HCT116 (cell line): ENCODE data around the gene KANSL1. TPM values are rescaled to one million over a fixed set of nuclear protein-coding genes. Genes with fewer than 3 reads are reported as not detected.

Experiments used
- ATAC-seq: fragments of 200-7000 bp; cut with Tn5 transposase; 2 replicates; pipeline ENCODE4 v1.9.1; 2020; ENCODE audit warnings: mild to moderate bottlenecking, moderate library complexity
- BruUV-seq: library from RNA; stranded (reverse); fragments of 400-500 nt; replicated peaks from 2 replicates; lab custom pipeline; 2021; lab: Mats Ljungman, UMichigan
- CTCF ChIA-PET: fragments of 300-600 bp; sonication (Branson Sonifier 250); formaldehyde crosslinking; loops from one replicate; lab custom pipeline; 2021; ENCODE audit warnings: antibody characterized with exemption; lab: Charles Lee
- POLR2A ChIA-PET: fragments of 300-600, 350-600 bp; sonication (Branson Sonifier 250); formaldehyde crosslinking; loops from one replicate; lab custom pipeline; 2021; ENCODE audit warnings: antibody characterized with exemption; lab: Charles Lee
- RAD21 ChIA-PET, 2 experiments: fragments of 300-600 bp; sonication (Branson Sonifier 250); formaldehyde crosslinking; loops; one replicate each; lab custom pipeline; 2023; ENCODE audit warnings: low total read pairs in 2 of 2; ENCODE audit not compliant: uncharacterized antibody in 2 of 2, unreplicated experiment in 2 of 2, low non-redundant PET in 1 of 2; lab: Charles Lee
- DNase-seq: peaks from one replicate; pipeline ENCODE4 v3.0.0-alpha.2; 2010; ENCODE audit warnings: low read depth, low spot score
- H2AFZ ChIP-seq: fragments of 200-600 bp; shearing (Covaris generic), sonication (generic); 2 replicates; pipeline ENCODE4 v1.6.1; 2017; ENCODE audit warnings: low read depth, mixed run types, mixed read lengths, antibody characterized with exemption, low read length; ENCODE audit not compliant: poor library complexity, severe bottlenecking
- H3K27ac ChIP-seq: 2 replicates; pipeline ENCODE4 v1.5.1; 2012; ENCODE audit warnings: low read depth, low read length
- H3K27me3 ChIP-seq: fragments of 200-600 bp; sonication (generic); 2 replicates; pipeline ENCODE4 v1.6.1; 2016; ENCODE audit warnings: mixed run types, low read length, mixed read lengths; ENCODE audit not compliant: insufficient read depth
- H3K36me3 ChIP-seq, 2 experiments: fragments of 200-500 bp in 1 of 2; fragments of 200-600 bp in 1 of 2; sonication (Bioruptor generic) in 1 of 2; sonication (generic) in 1 of 2; 2 replicates each; pipeline versions ENCODE4 v1.5.1 to v1.6.1; 2014 to 2016; ENCODE audit warnings: low read length in 2 of 2, inconsistent platforms in 1 of 2, mixed read lengths in 1 of 2, mixed run types in 1 of 2; ENCODE audit not compliant: insufficient read depth in 2 of 2, control insufficient read depth in 1 of 2
- H3K4me1 ChIP-seq, 2 experiments: fragments of 200-600 bp in 1 of 2; sonication (generic) in 1 of 2; 2 replicates each; pipeline versions ENCODE4 v1.5.1 to v1.6.1; 2012 to 2017; ENCODE audit warnings: low read length in 2 of 2, inconsistent platforms in 1 of 2, mild to moderate bottlenecking in 1 of 2, mixed read lengths in 1 of 2, mixed run types in 1 of 2, moderate library complexity in 1 of 2; ENCODE audit not compliant: insufficient read depth in 2 of 2, control insufficient read depth in 1 of 2
- H3K4me2 ChIP-seq: fragments of 200-600 bp; sonication (generic); 2 replicates; pipeline ENCODE4 v1.6.1; 2017; ENCODE audit warnings: mixed run types, low read length, mixed read lengths
- H3K4me3 ChIP-seq, 2 experiments: fragments of 200-600 bp in 1 of 2; sonication (generic) in 1 of 2; replicated peaks in 1 of 2; 2 replicates each; pipeline ENCODE4 v1.5.1; 2011 to 2016; ENCODE audit warnings: low read length in 2 of 2, control low read depth in 1 of 2, low read depth in 1 of 2, mild to moderate bottlenecking in 1 of 2, mixed read lengths in 1 of 2, mixed run types in 1 of 2
- H3K79me2 ChIP-seq: fragments of 200-600 bp; sonication (generic); 2 replicates; pipeline ENCODE4 v1.6.1; 2017; ENCODE audit warnings: mild to moderate bottlenecking, mixed run types, low read length, moderate library complexity, mixed read lengths; ENCODE audit not compliant: insufficient read depth
- H3K9ac ChIP-seq: fragments of 200-600 bp; sonication (generic); 2 replicates; pipeline ENCODE4 v1.6.1; 2016; ENCODE audit warnings: low read length, mixed read lengths
- H3K9me2 ChIP-seq: fragments of 200-600 bp; sonication (generic), shearing (Covaris generic); 2 replicates; pipeline ENCODE4 v1.6.1; 2017; ENCODE audit warnings: mixed run types, mild to moderate bottlenecking, moderate library complexity; ENCODE audit not compliant: insufficient read depth
- H3K9me3 ChIP-seq, 2 experiments: fragments of 200-500 bp in 1 of 2; fragments of 200-600 bp in 1 of 2; sonication (Bioruptor generic) in 1 of 2; sonication (generic) in 1 of 2; 2 replicates each; pipeline ENCODE4 v1.6.1; 2014 to 2017; ENCODE audit warnings: low read length in 2 of 2, mixed read lengths in 2 of 2, inconsistent platforms in 1 of 2, low read depth in 1 of 2, mild to moderate bottlenecking in 1 of 2, mixed run types in 1 of 2, moderate library complexity in 1 of 2; ENCODE audit not compliant: control insufficient read depth in 1 of 2, insufficient read depth in 1 of 2
- H4K20me1 ChIP-seq: fragments of 200-600 bp; sonication (generic), shearing (Covaris generic); 2 replicates; pipeline ENCODE4 v1.6.1; 2017; ENCODE audit warnings: mixed run types, mild to moderate bottlenecking, moderate library complexity; ENCODE audit not compliant: insufficient read depth
- CBX3 ChIP-seq: IDR thresholded peaks from 2 replicates; pipeline ENCODE4 v1.6.1; 2012; ENCODE audit warnings: low read depth
- CEBPB ChIP-seq: IDR thresholded peaks from 2 replicates; pipeline ENCODE4 v1.6.1; 2012; ENCODE audit warnings: low read depth
- EGR1 ChIP-seq: IDR thresholded peaks from 2 replicates; pipeline ENCODE4 v1.6.1; 2012; ENCODE audit warnings: low read depth
- ELF1 ChIP-seq: IDR thresholded peaks from 2 replicates; pipeline ENCODE4 v1.6.1; 2012; ENCODE audit warnings: low read depth, borderline replicate concordance
- EZH2 ChIP-seq: fragments of 200-600 bp; sonication (generic); IDR thresholded peaks from 2 replicates; pipeline ENCODE4 v1.6.1; 2017; ENCODE audit warnings: antibody characterized with exemption, mixed run types
- EZH2phosphoT487 ChIP-seq: fragments of 200-600 bp; IDR thresholded peaks from 2 replicates; pipeline ENCODE4 v1.6.1; 2018; ENCODE audit warnings: antibody characterized with exemption, borderline replicate concordance
- FOSL1 ChIP-seq: IDR thresholded peaks from 2 replicates; pipeline ENCODE4 v1.6.1; 2012; ENCODE audit warnings: low read depth
- POLR2A ChIP-seq: IDR thresholded peaks from 2 replicates; pipeline ENCODE4 v1.7.0; 2011; ENCODE audit warnings: borderline replicate concordance; ENCODE audit not compliant: insufficient read depth, insufficient read length; ENCODE audit errors: extremely low read depth
- POLR2AphosphoS5 ChIP-seq: IDR thresholded peaks from 2 replicates; pipeline ENCODE4 v1.6.1; 2011; ENCODE audit warnings: mild to moderate bottlenecking, low read depth, low read length, moderate library complexity
- SIN3A ChIP-seq: IDR thresholded peaks from 2 replicates; pipeline ENCODE4 v1.6.1; 2012; ENCODE audit warnings: low read depth
- SP1 ChIP-seq: IDR thresholded peaks from 2 replicates; pipeline ENCODE4 v1.6.1; 2012; ENCODE audit warnings: low read depth
- SRF ChIP-seq: IDR thresholded peaks from 2 replicates; pipeline ENCODE4 v1.6.1; 2012; ENCODE audit warnings: low read depth
- YY1 ChIP-seq: IDR thresholded peaks from 2 replicates; pipeline ENCODE4 v1.6.1; 2011; ENCODE audit warnings: low read length, low read depth, moderate library complexity, mild to moderate bottlenecking; ENCODE audit not compliant: insufficient replicate concordance; ENCODE audit errors: extremely low read depth
- ZNF274 ChIP-seq: fragments of 200-500 bp; sonication (Bioruptor generic); IDR thresholded peaks from 2 replicates; pipeline ENCODE4 v1.6.1; 2014; ENCODE audit warnings: mild to moderate bottlenecking, low read depth, low read length, inconsistent platforms
- intact Hi-C: fragments of 100-400 bp; cut with micrococcal nuclease; formaldehyde crosslinking; loops from 2 replicates; pipeline ENCODE4 v1.10.0; 2022
- total RNA-seq: library from RNA; stranded (reverse); gene quantifications from one replicate; pipeline ENCODE4 v1.2.1, GENCODE V29; 2021; ENCODE audit not compliant: unreplicated experiment
- TF ChIP-seq, protein P1 (sequence below): IDR thresholded peaks from 2 replicates; pipeline ENCODE4 v1.6.1; 2012
- TF ChIP-seq, protein P2 (sequence below): IDR thresholded peaks from 2 replicates; pipeline ENCODE4 v1.6.1; 2012

KANSL1 gene
- total RNA-seq, 1 experiment from 2014 or later, result 77.5 TPM

DNA sequence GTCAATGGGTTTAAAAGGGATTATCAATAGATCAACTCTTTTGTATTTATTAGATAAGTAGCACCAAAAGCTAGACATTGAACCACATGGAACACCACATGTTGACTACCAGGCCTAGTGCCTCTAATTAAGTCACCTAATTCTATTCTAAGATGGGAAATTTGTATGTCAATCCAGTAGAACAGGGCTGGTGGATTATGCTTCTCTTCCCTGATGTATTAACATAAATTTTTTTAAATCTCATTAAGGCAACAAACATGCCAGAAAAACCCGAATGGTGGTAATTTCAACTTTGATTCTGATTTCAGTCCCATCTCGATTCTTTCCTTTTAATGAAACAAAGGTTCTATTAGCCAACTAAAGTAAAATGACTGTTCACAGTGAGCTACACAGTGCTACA, 92.6 kb downstream of the KANSL1 start:
- H3K9ac ChIP-seq, result no peak overlapping the region
- H3K36me3 ChIP-seq, result no peaks in the 10 kb centered on the region
- H3K9me2 ChIP-seq, result no peaks in the 10 kb centered on the region
- no peak for DNase-seq
- no peaks in the 10 kb centered on the region for H3K9me3 ChIP-seq
- H3K4me1 ChIP-seq, result peaks cover 9 to 12% of the 10 kb centered on the region in 2 experiments; a peak in 2 of 4 replicates
- RAD21 ChIA-PET, result no interaction called here
- POLR2A ChIA-PET, result no interaction called here
- peaks cover 35% of the 10 kb centered on the region; the same call in 1 of the 2 replicates for H4K20me1 ChIP-seq
- no peak overlapping the region for H2AFZ ChIP-seq
- TF ChIP-seq SP1, result no peak
- no peak for TF ChIP-seq EZH2phosphoT487
- TF ChIP-seq ZNF274, result no peak
- TF ChIP-seq ELF1, result no peak
- TF ChIP-seq, protein P1, sequence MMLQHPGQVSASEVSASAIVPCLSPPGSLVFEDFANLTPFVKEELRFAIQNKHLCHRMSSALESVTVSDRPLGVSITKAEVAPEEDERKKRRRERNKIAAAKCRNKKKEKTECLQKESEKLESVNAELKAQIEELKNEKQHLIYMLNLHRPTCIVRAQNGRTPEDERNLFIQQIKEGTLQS, result no peak
- no peak for TF ChIP-seq CEBPB
- TF ChIP-seq EGR1, result no peak
- no peak for TF ChIP-seq SIN3A
- TF ChIP-seq FOSL1, result no peak
- no peak for TF ChIP-seq EZH2
- no peak for TF ChIP-seq SRF
- TF ChIP-seq, protein P2, sequence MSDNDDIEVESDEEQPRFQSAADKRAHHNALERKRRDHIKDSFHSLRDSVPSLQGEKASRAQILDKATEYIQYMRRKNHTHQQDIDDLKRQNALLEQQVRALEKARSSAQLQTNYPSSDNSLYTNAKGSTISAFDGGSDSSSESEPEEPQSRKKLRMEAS, result no peak
- no peak for TF ChIP-seq POLR2AphosphoS5
- TF ChIP-seq POLR2A, result no peak
- TF ChIP-seq CBX3, result no peak
- no peak for TF ChIP-seq YY1
- peak overlapping the region; percentile 19; the same call in 1 of the 2 replicates for H3K27ac ChIP-seq
- intact Hi-C loops, result no loop called here
- H3K4me3 ChIP-seq, result no peak overlapping the region
- ATAC-seq, result no peak
- H3K79me2 ChIP-seq, result peaks cover 96% of the 10 kb centered on the region
- H3K27me3 ChIP-seq, result no peaks in the 10 kb centered on the region
- BruUV-seq, result no TSS peak
- CTCF ChIA-PET, result interaction anchor here (0.6 kb wide), 1 partner anchor 15 kb away, joined by 3 read pairs; no protein-coding TSS in a partner anchor
- H3K4me2 ChIP-seq, result no peak overlapping the region
